Measurements from ENCODE around the gene PLP1. TPM values are rescaled to one million over a fixed set of nuclear protein-coding genes. Genes with fewer than 3 reads are reported as not detected.
"Not testable (repeated sequence)": the region's sequence is repeated elsewhere in the genome, so short reads cannot be mapped to it uniquely, and the experiment has no call there.

The PLP1 gene
- total RNA-seq, 6 experiments from 2014 or later, result 0.12 to 1.2 (median 0.50) TPM

- Mint-ChIP-seq H3K27ac (no peak overlapping the region), H3K9me3 (no peaks in the 10 kb centered on the region), H3K27me3 (ENCODE audit: insufficient read depth) (no peaks in the 10 kb centered on the region; the same call in 1 of the 2 replicates), H3K4me1 (ENCODE audit: low read depth) (no peaks in the 10 kb centered on the region), H3K4me3 (no peak overlapping the region), H3K36me3 (ENCODE audit: low read depth) (no peaks in the 10 kb centered on the region)
- TF ChIP-seq CTCF (IDR thresholded peaks at IDR 0.05), result no peak
- no peak for DNase-seq
These were observed 34.3 kb upstream of the PLP1 start for GRCh38 chrX:103742339-103742738.

- peaks cover 7% of the 10 kb centered on the region for H3K27me3 Mint-ChIP-seq (ENCODE audit: insufficient read depth)
- no peak overlapping the region for H3K4me3 Mint-ChIP-seq
- DNase-seq, result no peak
- H3K4me1 Mint-ChIP-seq (ENCODE audit: low read depth), result no peaks in the 10 kb centered on the region
- H3K27ac Mint-ChIP-seq, result no peak overlapping the region
- TF ChIP-seq CTCF (IDR thresholded peaks at IDR 0.05), result no peak
- no peaks in the 10 kb centered on the region for H3K36me3 Mint-ChIP-seq (ENCODE audit: low read depth)
- no peaks in the 10 kb centered on the region for H3K9me3 Mint-ChIP-seq
These were observed 29.5 kb upstream of the PLP1 start for GRCh38 chrX:103747163-103747562.

- H3K27me3 Mint-ChIP-seq (ENCODE audit: insufficient read depth), result peaks cover 16% of the 10 kb centered on the region
- H3K27ac Mint-ChIP-seq, result no peak overlapping the region
- TF ChIP-seq CTCF (IDR thresholded peaks at IDR 0.05), result no peak
- H3K4me1 Mint-ChIP-seq (ENCODE audit: low read depth), result no peaks in the 10 kb centered on the region
- H3K36me3 Mint-ChIP-seq (ENCODE audit: low read depth), result peaks cover 6% of the 10 kb centered on the region; the same call in 1 of the 2 replicates
- no peak overlapping the region for H3K4me3 Mint-ChIP-seq
- H3K9me3 Mint-ChIP-seq, result peaks cover 6% of the 10 kb centered on the region; the same call in 1 of the 2 replicates
- no peak for DNase-seq
These were observed 22.2 kb upstream of the PLP1 start for GRCh38 chrX:103754401-103754800.

- Mint-ChIP-seq H3K4me1 (ENCODE audit: low read depth) (no peaks in the 10 kb centered on the region), H3K4me3 (no peak overlapping the region), H3K27me3 (ENCODE audit: insufficient read depth) (peaks cover 12% of the 10 kb centered on the region; the same call in 1 of the 2 replicates), H3K27ac (no peak overlapping the region), H3K36me3 (ENCODE audit: low read depth) (peaks cover 6% of the 10 kb centered on the region; the same call in 1 of the 2 replicates), H3K9me3 (peaks cover 6% of the 10 kb centered on the region; the same call in 1 of the 2 replicates)
- DNase-seq, result no peak
- no peak for TF ChIP-seq CTCF (IDR thresholded peaks at IDR 0.05)
These were observed 19.9 kb upstream of the PLP1 start for GRCh38 chrX:103756736-103757135.

- Mint-ChIP-seq H3K4me3 (no peak overlapping the region), H3K36me3 (ENCODE audit: low read depth) (peaks cover 6% of the 10 kb centered on the region; the same call in 1 of the 2 replicates), H3K4me1 (ENCODE audit: low read depth) (peaks cover 7% of the 10 kb centered on the region), H3K27me3 (ENCODE audit: insufficient read depth) (peaks cover 7% of the 10 kb centered on the region), H3K9me3 (peaks cover 6% of the 10 kb centered on the region; the same call in 1 of the 2 replicates), H3K27ac (no peak overlapping the region)
- TF ChIP-seq CTCF (IDR thresholded peaks at IDR 0.05), result no peak
- no peak for DNase-seq
These were observed 18.1 kb upstream of the PLP1 start for GRCh38 chrX:103758555-103758954.

GRCh38 chrX:103763541-103763940, 13.1 kb upstream of the PLP1 start:
- H3K27ac Mint-ChIP-seq; H3K36me3 Mint-ChIP-seq (ENCODE audit: low read depth); H3K27me3 Mint-ChIP-seq (ENCODE audit: insufficient read depth); H3K4me3 Mint-ChIP-seq; H3K9me3 Mint-ChIP-seq: not testable (repeated sequence)
- peak; percentile 19 for DNase-seq
- H3K4me1 Mint-ChIP-seq (ENCODE audit: low read depth), result peaks cover 11% of the 10 kb centered on the region

GRCh38 chrX:103766813-103767555, 9.7 kb upstream of the PLP1 start:
- not testable (repeated sequence) for H3K27ac Mint-ChIP-seq; DNase-seq; H3K27me3 Mint-ChIP-seq (ENCODE audit: insufficient read depth); H3K4me3 Mint-ChIP-seq; H3K36me3 Mint-ChIP-seq (ENCODE audit: low read depth); H3K9me3 Mint-ChIP-seq
- peaks cover 11% of the 10 kb centered on the region for H3K4me1 Mint-ChIP-seq (ENCODE audit: low read depth)

Measured in HFFc6 (cell line).